Measurements from ENCODE around the gene ELAC1.
"Not testable (repeated sequence)": the region's sequence is repeated elsewhere in the genome, so short reads cannot be mapped to it uniquely, and the experiment has no call there.

ELAC1 gene

GRCh38 chr18:50938912-50939311 is 28.9 kb upstream of the ELAC1 start:
- H3K4me3 ChIP-seq, result no peak overlapping the region
- H3K9ac ChIP-seq, result no peak overlapping the region
- TF ChIP-seq Cebpa-rat (IDR thresholded peaks at IDR 0.05), result no peak
- H3K4me2 ChIP-seq, result no peak overlapping the region
- no peaks in the 10 kb centered on the region for H4K20me1 ChIP-seq
- no peaks in the 10 kb centered on the region for H3K4me1 ChIP-seq
- no peaks in the 10 kb centered on the region for H3K9me3 ChIP-seq
- no peaks in the 10 kb centered on the region for H3K27me3 ChIP-seq
- H3K36me3 ChIP-seq, result peaks cover 74% of the 10 kb centered on the region
- H3K27ac ChIP-seq, result no peak overlapping the region

- Histone ChIP-seq H3K4me1 (no peaks in the 10 kb centered on the region), H3K27me3 (no peaks in the 10 kb centered on the region), H3K4me2 (no peak overlapping the region), H4K20me1 (no peaks in the 10 kb centered on the region), H3K36me3 (peaks cover 80% of the 10 kb centered on the region), H3K27ac (no peak overlapping the region), H3K4me3 (no peak overlapping the region), H3K9ac (no peak overlapping the region), H3K9me3 (no peaks in the 10 kb centered on the region)
- TF ChIP-seq Cebpa-rat (IDR thresholded peaks at IDR 0.05), result no peak
Observed at GRCh38 chr18:50944245-50944932, 23.5 kb upstream of the ELAC1 start.

- H3K4me2 ChIP-seq, H3K9me3 ChIP-seq, H4K20me1 ChIP-seq, H3K27me3 ChIP-seq, H3K4me3 ChIP-seq, H3K9ac ChIP-seq, H3K27ac ChIP-seq, H3K4me1 ChIP-seq: not testable (repeated sequence)
- peaks cover 69% of the 10 kb centered on the region for H3K36me3 ChIP-seq
Observed at GRCh38 chr18:50945918-50946317, 21.9 kb upstream of the ELAC1 start.

GRCh38 chr18:50947899-50948298 is 19.9 kb upstream of the ELAC1 start:
- H3K4me1 ChIP-seq, result no peaks in the 10 kb centered on the region
- H3K27me3 ChIP-seq, result no peaks in the 10 kb centered on the region
- no peaks in the 10 kb centered on the region for H3K9me3 ChIP-seq
- peaks cover 62% of the 10 kb centered on the region for H3K36me3 ChIP-seq
- H3K9ac ChIP-seq, result no peak overlapping the region
- no peak overlapping the region for H3K27ac ChIP-seq
- no peaks in the 10 kb centered on the region for H4K20me1 ChIP-seq
- TF ChIP-seq Cebpa-rat (IDR thresholded peaks at IDR 0.05), result no peak
- H3K4me2 ChIP-seq, result no peak overlapping the region
- H3K4me3 ChIP-seq, result no peak overlapping the region

- Histone ChIP-seq H3K4me2 (no peak overlapping the region), H3K27me3 (no peaks in the 10 kb centered on the region), H3K4me3 (no peak overlapping the region), H3K36me3 (peaks cover 49% of the 10 kb centered on the region), H3K27ac (no peak overlapping the region), H3K4me1 (no peaks in the 10 kb centered on the region), H3K9ac (no peak overlapping the region), H3K9me3 (no peaks in the 10 kb centered on the region), H4K20me1 (no peaks in the 10 kb centered on the region)
- TF ChIP-seq Cebpa-rat (IDR thresholded peaks at IDR 0.05), result no peak
Observed at GRCh38 chr18:50949185-50949584, 18.7 kb upstream of the ELAC1 start.

GRCh38 chr18:50950626-50951025 is 17.2 kb upstream of the ELAC1 start:
- H3K36me3 ChIP-seq, result peaks cover 34% of the 10 kb centered on the region
- no peak overlapping the region for H3K4me2 ChIP-seq
- no peaks in the 10 kb centered on the region for H4K20me1 ChIP-seq
- no peak for TF ChIP-seq Cebpa-rat (IDR thresholded peaks at IDR 0.05)
- no peaks in the 10 kb centered on the region for H3K27me3 ChIP-seq
- no peak overlapping the region for H3K9ac ChIP-seq
- H3K9me3 ChIP-seq, result no peaks in the 10 kb centered on the region
- H3K4me1 ChIP-seq, result no peaks in the 10 kb centered on the region
- no peak overlapping the region for H3K4me3 ChIP-seq
- no peak overlapping the region for H3K27ac ChIP-seq

GRCh38 chr18:50953822-50954221 is 14.0 kb upstream of the ELAC1 start:
- H3K9ac ChIP-seq, result no peak overlapping the region
- TF ChIP-seq Cebpa-rat (IDR thresholded peaks at IDR 0.05), result no peak
- no peaks in the 10 kb centered on the region for H3K27me3 ChIP-seq
- H4K20me1 ChIP-seq, result no peaks in the 10 kb centered on the region
- no peak overlapping the region for H3K4me3 ChIP-seq
- H3K36me3 ChIP-seq, result peaks cover 8% of the 10 kb centered on the region
- H3K9me3 ChIP-seq, result no peaks in the 10 kb centered on the region
- no peaks in the 10 kb centered on the region for H3K4me1 ChIP-seq
- no peak overlapping the region for H3K27ac ChIP-seq
- no peak overlapping the region for H3K4me2 ChIP-seq

GRCh38 chr18:50955253-50955652 is 12.6 kb upstream of the ELAC1 start:
- Histone ChIP-seq H3K27ac (no peak overlapping the region), H3K9ac (no peak overlapping the region), H3K9me3 (peaks cover 4% of the 10 kb centered on the region), H3K4me3 (no peak overlapping the region), H3K36me3 (0 out of 2 replicates have a peak, but pooled peaks cover 3% of the 10 kb centered on the region), H3K27me3 (no peaks in the 10 kb centered on the region), H3K4me2 (no peak overlapping the region), H4K20me1 (no peaks in the 10 kb centered on the region), H3K4me1 (no peaks in the 10 kb centered on the region)
- TF ChIP-seq Cebpa-rat (IDR thresholded peaks at IDR 0.05), result no peak

GRCh38 chr18:50956116-50956515 is 11.7 kb upstream of the ELAC1 start:
- no peaks in the 10 kb centered on the region for H3K27me3 ChIP-seq
- no peak overlapping the region for H3K9ac ChIP-seq
- H3K36me3 ChIP-seq, result no peaks in the 10 kb centered on the region
- peaks cover 13% of the 10 kb centered on the region for H3K9me3 ChIP-seq
- H3K4me1 ChIP-seq, result no peaks in the 10 kb centered on the region
- H3K4me2 ChIP-seq, result no peak overlapping the region
- H3K27ac ChIP-seq, result no peak overlapping the region
- H3K4me3 ChIP-seq, result no peak overlapping the region
- TF ChIP-seq Cebpa-rat (IDR thresholded peaks at IDR 0.05), result no peak
- no peaks in the 10 kb centered on the region for H4K20me1 ChIP-seq

- Histone ChIP-seq H3K4me2 (no peak overlapping the region), H3K9ac (no peak overlapping the region), H3K27me3 (no peaks in the 10 kb centered on the region), H3K27ac (no peak overlapping the region), H4K20me1 (no peaks in the 10 kb centered on the region), H3K36me3 (no peaks in the 10 kb centered on the region), H3K9me3 (peaks cover 38% of the 10 kb centered on the region), H3K4me1 (no peaks in the 10 kb centered on the region), H3K4me3 (no peak overlapping the region)
- no peak for TF ChIP-seq Cebpa-rat (IDR thresholded peaks at IDR 0.05)
Observed at GRCh38 chr18:50961974-50962373, 5.9 kb upstream of the ELAC1 start.

GRCh38 chr18:50969448-50969847 is 1.6 kb downstream of the ELAC1 start:
- TF ChIP-seq Cebpa-rat (IDR thresholded peaks at IDR 0.05), result no peak
- H3K36me3 ChIP-seq, result peaks cover 3% of the 10 kb centered on the region
- H3K27ac ChIP-seq, result no peak overlapping the region
- H3K4me1 ChIP-seq, result peaks cover 15% of the 10 kb centered on the region
- H3K4me3 ChIP-seq, result 0 out of 2 replicates have a peak overlapping the region, but pooled peaks have one; percentile 91
- H3K4me2 ChIP-seq, result peak overlapping the region; percentile 79
- H3K9ac ChIP-seq, result no peak overlapping the region
- no peaks in the 10 kb centered on the region for H4K20me1 ChIP-seq
- H3K27me3 ChIP-seq, result no peaks in the 10 kb centered on the region
- H3K9me3 ChIP-seq, result no peaks in the 10 kb centered on the region
